GM19467 (cell line): ENCODE data around the gene ESPNL.

Experiments used
- ATAC-seq: cut with Tn5 transposase; IDR thresholded peaks from one replicate; pipeline ENCODE4 v1.9.1; 2021; ENCODE audit warnings: mild to moderate bottlenecking, moderate library complexity; ENCODE audit not compliant: unreplicated experiment

ESPNL gene

DNA sequence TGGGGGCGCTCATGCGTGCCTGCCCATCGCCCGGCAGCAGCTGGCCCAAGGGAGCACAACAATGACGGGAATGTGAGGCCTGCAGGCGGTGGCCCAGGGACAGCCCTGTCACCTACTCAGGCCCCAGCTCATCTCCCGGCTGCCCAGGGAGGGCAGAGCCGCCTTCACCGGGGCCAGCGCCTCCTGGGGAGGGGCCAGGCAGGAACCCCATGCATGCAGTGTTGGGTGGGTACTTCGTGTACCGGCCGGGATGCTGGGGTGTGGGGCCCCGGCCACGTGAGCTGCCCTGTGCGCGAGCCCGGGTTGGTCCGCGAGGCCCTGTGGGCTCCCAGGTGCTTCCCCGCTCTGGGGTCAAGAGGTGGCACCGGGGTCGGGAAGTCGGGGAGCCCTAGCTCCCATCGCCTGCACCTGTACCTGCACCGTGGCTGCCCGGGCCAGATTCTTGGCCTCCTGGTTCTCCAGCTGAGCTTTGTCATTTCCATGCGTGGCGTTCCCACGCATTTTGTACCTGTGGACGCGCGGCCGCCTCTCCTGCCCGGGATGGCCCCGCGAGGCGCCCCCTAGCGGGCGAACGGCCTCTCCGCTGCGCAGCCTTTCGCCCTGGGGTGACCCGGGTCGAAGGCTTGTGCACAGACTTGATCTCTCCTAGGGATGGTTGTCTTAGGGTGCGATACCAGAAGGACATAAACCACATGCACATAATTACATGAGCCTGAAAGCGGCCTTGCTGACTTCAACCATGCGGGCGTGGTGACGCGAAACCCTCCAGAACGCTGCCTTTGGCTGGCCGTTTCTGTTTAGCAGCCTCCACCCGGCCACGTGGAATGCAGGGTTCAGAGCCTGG is 39.3 kb downstream of the ESPNL start:
- ATAC-seq: no peak

DNA sequence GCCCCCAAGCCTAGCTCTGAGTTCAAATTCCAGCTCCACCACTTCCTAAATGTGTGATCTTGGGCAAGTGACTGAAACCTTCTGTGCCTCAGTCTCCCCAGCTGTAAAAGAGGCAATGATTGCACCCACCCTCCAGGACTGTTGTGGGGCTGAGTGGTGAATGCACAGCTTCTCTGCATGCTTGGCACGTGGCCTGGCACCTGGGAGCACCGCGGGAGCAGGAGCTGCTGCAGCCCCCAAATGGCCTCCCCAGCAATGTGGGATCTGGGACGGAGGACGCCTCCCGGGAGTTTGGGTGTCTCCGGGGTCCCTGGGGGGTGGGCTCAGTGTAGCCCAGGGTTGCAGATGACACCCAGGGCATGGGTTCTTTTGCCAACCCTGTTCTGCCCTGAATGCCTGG is 39.9 kb downstream of the ESPNL start:
- no peak for ATAC-seq

DNA sequence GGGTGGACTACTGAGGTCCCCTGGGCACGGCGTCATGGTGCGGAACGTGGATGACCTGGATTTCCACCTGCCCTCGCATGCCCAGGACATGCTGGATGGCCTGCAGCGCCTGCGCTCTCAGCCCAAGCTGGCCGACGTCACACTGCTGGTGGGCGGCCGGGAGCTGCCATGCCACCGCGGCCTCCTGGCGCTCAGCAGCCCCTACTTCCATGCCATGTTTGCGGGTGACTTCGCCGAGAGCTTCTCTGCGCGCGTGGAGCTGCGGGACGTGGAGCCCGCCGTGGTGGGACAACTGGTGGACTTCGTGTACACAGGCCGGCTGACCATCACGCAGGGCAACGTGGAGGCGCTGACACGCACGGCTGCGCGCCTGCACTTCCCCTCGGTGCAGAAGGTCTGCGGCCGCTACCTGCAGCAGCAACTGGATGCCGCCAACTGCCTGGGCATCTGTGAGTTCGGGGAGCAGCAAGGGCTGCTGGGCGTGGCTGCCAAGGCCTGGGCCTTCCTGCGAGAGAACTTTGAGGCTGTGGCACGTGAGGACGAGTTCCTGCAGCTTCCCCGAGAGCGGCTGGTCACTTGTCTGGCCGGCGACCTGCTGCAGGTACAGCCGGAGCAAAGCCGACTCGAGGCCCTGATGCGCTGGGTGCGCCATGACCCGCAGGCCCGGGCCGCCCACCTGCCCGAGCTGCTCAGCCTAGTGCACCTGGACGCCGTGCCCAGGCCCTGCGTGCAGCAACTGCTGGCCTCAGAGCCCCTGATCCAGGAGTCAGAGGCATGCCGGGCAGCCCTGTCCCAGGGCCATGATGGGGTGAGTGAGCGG is 40.8 kb downstream of the ESPNL start:
- ATAC-seq: no peak

DNA sequence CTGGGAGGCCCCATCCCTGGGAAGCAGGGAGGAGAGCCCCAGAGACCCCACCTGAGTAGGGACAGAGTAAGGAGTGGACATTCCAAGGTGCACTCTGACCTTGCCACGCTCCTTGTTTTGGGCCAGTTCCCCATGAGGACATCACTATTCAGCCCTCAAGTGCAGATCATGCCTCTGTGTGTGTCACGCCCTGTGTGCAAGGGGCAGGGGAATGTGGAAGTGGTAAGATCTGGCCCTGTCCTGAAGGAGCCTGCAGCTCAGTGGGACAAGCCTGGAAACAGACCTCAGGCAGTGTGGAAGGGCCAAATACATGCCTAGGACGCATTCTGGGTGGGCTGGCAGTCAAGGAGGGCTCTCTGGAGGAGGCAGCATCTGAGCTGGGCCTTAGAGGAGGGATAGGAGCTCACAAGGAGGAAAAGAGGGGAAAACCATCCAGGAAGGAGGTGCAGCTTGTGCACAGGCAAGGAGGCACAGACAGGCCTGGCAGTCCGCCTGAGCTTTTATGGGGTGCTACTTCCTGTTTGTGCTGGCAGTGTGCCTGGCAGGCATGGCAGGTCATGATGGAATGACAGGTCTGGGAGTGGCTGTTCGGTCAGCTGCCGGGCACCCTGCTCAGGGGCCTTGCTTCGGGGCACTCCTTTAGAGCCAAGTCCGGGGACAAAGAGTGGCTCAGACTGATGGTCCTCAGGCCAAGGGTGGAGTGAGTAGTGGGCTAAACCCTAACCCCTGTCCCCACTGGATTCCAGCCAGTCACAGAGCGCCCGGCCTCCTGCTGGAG is 41.6 kb downstream of the ESPNL start:
- ATAC-seq: no peak

DNA sequence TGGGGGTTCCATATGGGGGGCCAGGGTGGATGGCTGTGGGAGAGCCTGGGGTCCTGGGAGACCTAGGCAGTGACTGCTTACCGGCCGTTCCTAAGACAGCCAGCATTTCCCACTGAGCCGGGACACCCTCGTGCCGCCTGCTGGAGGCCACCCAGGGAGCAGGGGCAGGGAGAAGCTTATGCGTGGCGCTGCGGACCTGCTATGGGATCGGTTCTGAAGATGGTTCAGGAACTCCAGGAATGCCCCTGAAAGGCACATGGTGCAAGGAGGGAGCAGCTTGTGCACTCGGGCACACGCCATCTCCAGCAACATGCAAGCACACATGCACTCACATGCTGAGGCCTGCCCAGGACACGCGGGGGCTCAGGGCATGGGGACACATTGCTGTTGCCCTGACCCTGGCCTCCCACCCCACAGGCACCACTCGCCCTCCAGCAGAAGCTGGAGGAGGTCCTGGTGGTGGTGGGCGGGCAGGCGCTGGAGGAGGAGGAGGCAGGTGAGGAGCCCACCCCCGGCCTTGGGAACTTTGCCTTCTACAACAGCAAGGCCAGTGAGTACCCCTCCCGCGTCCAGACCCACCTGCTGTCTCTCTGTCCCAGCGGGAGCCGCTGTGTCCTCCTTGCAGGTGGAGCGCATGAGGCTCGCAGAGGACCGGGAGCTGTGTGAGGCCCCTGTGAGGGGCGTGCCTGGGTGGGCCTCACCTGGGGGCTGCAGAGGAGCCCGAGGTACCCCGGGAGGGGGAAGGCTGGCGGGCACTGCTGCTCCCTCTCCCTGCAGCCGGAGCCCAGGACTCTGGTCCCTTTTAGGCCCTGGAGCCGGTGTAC is 42.5 kb downstream of the ESPNL start:
- no peak for ATAC-seq

DNA sequence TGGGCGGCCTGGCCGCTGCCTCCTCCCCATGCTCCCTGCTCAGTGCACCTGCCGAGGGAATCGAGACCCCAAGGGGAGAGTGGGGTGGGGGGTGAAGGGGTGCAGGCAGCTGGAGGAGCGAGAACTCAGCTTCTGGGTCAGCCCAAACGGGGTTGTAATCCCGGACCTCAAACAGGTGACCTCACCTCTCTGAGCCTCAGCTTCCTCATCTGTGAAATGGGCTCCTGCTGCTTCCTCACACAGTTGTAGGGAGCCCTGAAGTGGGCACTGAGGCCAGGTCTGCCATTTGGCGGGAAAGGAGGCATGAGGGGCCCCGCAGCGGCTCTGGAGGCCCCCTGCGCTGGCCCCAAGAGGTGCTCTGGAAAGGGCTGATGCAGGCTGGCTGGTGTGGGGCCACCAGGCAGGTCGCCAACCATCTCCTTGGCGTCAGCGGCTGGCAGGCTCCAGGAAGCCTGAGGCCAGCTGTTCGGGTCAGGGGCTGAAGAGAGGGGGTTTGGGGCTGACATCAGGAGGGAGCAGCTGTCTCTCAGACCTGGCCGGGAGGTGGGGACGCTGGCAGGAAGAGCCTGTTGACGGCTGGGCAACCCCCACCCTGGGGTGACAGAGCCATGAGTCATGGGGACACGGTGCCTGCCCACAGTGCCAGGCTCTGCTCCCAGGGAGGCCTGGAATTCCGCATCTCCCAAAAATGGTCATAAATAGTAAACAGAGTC is 43.3 kb downstream of the ESPNL start:
- no peak for ATAC-seq

DNA sequence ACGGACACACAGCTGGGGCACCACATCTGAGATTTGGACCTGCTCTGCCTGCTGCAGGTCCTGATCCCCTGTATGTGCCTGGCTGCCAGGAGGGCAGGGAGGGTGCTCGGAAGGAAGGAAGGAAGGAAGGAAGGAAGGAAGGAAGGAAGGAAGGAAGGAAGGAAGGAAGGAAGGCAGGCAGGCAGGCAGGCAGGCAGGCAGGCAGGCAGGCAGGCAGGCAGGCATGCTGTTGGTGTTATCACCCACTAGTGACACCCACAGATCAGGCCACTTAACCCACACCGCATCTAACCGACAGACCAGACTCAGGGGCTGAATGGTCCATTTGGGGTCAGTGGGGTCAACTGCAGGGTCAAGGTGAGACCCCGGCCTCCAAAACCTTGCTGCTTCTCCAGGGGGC is 44.1 kb downstream of the ESPNL start:
- ATAC-seq: no peak

DNA sequence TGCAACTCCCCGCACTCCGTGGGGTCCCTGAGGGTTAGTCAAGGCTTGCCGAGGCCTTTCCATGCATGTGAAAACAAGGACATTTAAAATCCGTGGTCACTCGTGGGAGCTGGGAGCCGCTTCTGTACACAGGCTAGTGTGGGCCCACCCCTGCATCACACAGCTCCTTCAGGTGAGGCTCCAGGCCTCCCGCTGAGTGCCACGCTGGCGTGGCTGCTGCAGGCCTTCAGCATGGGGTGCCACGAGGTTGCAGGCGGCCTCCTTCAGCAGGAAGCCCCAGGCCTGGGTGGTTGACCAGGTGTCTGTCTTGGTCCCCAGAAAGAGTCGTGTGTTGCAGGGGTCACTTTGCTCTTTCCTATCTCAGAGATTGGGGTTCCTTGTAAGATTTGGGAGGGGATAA is 44.9 kb downstream of the ESPNL start:
- no peak for ATAC-seq

DNA sequence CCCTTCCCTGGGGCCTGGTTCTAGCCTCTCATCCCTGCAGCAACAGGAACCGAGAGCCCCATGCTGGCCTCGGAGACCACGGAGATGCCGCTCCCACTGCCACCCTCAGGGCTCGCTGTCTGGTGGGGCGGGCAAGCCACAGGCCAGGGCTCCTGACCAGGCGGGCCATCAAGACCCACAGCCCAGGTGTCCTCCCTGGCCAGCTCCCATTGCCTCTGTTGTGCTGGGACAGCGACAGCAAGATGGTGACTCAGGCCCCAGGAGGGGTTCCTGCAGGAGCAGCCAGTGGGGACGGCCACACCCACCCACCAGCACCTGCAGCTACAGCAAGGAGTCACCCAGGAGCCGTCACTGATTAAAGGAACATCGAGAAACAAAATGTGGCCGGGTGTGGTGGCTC is 45.7 kb downstream of the ESPNL start:
- no peak for ATAC-seq

DNA sequence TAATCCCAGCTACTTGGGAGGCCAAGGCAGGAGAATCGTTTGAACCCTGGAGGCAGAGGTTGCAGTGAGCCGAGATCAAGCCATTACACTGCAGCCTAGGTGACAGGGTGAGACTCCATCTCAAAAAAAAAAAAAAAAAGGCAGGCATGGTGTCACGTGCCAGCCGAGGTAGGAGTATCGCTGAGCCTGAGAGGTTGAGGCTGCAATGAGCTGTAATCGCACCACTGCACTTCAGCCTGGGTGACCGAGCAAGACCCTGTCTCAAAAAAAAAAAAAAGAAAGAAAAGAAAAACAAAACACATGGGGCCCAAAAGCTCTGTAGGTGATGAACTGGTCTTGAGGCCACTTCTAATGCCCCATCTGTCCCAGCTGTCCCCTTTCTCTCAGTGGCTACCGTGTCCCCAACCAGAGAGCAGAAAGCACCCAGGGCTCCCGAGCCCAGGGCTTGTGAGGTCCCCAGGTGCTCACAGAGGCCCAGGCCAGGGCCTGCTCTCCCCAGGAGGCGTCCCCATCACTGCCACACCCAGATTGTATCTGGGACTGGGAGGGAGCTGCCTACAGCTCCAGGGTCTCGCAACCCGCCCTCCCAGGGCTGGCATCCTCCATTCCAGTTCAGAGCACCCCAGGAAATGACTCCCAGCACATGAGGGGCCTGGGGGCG is 46.9 kb downstream of the ESPNL start:
- ATAC-seq: no peak

DNA sequence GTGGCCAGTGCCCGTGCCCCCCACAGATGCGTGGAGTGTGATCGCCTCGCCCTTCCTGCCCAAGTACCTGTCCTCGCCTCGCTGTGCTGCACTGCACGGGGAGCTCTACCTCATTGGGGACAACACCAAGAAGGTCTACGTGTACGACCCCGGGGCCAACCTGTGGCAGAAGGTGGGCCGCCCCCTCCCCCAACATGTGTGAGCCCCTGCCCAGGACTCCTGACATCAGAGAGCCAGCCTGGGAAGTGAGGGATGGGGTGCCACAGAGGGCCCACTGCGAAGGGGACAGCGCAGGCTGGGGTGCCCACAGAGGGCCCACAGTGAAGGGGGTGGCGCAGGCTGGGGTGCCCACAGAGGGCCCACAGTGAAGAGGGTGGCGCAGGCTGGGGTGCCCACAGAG is 48.8 kb downstream of the ESPNL start:
- ATAC-seq: no peak

DNA sequence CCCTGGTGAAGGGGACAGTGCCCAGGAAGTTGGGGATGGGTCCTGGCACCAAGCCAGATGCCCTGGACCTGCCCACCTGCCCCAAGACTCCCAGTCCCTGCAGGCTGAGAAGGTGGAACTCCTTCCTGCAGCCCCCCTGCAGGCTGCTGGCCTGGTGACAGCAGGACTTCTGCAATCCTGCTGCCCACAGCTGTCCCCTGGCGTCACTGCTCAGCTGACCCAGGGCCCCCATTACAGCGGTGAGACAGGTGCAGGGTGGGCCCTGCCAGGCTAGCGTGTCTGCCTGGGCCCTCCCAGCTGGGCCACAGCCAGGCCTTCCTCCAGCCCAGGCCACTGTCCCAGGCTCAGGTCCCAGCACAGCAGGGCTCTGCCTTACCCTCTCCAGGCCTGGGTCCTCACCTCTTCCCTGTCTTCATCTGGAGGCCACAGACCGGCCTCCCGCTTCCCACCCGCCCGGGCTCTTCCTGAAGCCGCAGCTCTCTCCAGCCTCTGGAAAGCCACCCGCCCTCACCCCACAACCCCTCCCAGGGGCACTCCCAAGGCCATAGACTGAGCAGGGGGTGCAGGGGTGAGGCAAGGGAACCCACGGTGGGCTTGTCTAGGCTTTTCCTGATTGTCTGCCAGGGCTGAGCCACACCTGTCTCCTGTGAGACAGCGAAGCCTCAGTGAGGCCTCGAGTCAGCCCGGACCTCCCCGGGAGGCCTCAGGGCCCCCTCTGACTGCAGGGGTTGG is 49.9 kb downstream of the ESPNL start:
- no peak for ATAC-seq

DNA sequence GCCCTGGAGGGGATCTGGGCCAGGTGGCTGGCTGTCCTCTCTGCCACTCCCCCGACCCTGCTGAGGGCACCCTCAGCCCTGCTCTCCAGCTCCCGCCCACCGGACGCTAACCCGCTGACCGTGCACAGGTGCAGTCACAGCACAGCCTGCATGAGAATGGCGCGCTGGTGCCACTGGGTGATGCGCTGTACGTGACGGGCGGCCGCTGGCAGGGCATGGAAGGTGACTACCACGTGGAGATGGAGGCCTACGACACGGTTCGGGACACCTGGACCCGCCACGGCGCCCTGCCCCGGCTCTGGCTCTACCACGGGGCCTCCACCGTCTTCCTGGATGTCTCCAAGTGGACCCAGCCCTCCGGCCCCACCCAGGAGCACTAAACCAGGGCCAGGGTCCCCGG is 50.5 kb downstream of the ESPNL start:
- ATAC-seq: no peak

DNA sequence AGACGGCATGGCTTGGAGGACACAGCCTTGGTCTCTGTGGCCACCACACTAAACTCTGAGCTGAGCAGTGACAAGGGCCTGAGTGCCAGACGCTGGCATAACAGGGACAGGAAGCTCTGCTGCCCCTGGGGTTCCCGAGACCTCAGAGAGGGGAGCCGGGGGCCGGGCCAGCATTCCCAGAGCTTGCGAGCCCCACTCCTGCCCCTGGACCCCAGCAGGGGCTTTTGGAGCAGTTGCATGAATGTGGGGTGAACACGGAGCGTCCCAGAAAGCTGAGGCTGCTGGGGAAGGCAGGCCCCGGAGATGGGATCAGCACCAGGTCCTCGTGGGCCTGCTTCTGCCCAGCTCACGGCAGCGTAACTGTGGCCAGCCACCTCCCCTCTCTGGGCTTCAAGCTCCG is 51.1 kb downstream of the ESPNL start:
- no peak for ATAC-seq

DNA sequence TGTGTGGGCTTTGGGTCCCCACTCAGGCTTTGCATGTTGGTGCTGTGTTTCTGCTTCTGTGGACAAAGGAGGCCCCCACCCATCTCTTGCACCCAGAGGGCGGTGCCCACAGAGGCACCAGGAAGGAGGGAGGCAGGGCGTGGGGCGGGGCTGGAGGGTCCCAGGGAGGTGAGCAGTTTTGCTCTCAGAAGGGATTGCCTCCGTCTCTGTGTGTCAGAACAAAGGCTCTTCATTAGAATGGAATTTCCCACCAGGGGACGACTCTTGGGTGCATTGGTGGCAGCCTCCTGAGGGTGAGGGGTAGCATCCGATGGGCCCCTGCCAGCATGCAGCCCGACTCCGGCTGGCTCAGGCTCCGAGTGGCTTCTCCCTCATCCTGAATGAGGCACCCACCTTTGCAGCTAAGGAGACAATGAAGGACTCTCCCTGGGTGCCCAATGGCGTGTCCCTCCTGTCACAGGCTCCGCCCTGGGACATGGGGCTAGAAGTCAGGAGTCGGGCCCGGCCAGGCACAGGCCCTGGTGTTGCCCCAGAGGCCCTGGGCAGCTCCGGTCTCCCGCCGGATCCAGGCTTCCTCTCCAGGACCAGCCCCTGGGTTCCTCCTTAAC is 51.6 kb downstream of the ESPNL start:
- no peak for ATAC-seq

DNA sequence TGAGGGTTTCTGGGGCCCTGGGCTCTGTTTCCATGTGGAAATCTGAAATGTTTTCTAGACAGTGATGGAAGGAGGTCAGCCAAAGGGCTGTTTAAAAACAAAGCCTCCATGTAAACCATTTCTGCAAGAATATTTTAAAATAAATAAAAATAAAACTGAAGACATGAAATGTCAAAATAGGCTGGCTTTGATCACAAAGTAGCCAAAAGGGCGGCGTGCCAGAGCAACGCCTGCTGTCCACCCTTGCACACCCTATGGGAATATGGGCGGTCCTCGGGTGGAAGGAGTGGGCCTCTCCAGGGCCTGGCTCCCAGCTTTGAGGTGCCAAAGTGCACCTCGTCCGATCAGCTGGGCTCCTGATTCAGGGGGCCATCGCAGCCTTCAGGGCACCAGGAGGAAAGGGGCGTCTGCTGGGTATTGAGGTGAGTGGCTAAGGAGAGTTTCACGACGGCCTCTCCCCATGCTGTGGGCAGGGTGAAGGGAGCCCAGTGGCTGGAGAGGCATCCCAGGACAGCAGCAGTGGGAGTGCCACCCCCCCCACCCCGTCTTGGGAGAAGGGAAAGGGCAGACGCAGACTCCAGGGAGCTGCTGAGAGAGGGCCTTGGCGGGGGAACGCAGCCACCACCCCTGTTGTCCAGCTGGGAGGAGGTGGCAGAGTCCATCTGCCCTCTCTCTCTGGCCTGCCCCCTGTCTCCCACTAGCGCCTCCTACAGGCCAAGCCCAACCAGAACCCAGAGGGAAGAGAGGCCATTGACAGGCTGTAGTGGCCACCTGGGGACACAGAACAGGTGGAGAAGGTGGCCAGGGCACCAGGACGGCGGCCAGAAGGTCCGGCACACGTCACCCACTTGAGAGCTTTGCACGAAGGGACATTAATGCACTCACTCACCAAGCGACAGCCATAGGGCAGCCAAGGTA is 52.9 kb downstream of the ESPNL start:
- no peak for ATAC-seq

DNA sequence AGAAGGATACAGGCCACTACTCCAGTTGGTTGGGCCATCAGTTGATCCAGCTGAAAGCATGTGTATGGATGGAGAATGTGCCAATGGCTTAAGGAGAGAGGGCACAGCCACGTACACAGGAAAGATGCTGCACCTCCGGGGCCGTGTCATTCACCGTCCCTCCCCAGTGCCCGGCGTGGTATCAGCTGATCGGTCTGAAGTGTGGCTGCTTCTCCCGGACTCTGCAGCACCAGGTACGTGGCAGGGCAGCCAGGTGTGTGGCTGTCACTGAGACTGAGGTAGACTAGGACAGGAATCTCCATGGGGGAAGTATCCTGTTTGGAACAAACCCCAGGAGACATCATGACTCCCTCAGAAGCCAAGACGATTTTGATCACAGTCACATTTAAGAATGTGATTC is 54.4 kb downstream of the ESPNL start:
- no peak for ATAC-seq
